ENCODE measurements around the gene SLC23A3. TPM values are rescaled to one million over a fixed set of nuclear protein-coding genes. Genes with fewer than 3 reads are reported as not detected.
A peak's percentile ranks its signal among the peaks of the same experiment; 100 is the strongest.

The SLC23A3 gene
- total and polyA plus RNA-seq, 9 of the 15 experiments (the other 6 are each of a cell fraction or from before 2014, with no cell fraction given): 0.06 to 0.64 (median 0.16) TPM

- TF ChIP-seq ZNF133 (CRISPR knock-in tag; IDR thresholded peaks at IDR 0.05): no peak
- no peak for TF ChIP-seq CCAR2 (IDR thresholded peaks at IDR 0.05; ENCODE audit: low read depth, low read length)
- no peak for TF ChIP-seq ZBTB33 (CRISPR knock-in tag; IDR thresholded peaks at IDR 0.05)
- TF ChIP-seq ZBED1 (IDR thresholded peaks at IDR 0.05): no peak
- no peak for TF ChIP-seq CREBBP (IDR thresholded peaks at IDR 0.05; ENCODE audit: low read depth, low read length)
- no peak for TF ChIP-seq FIP1L1 (IDR thresholded peaks at IDR 0.05; ENCODE audit: low read depth, low read length, poor library complexity, severe bottlenecking)
- peak; percentile 65; the same call in 1 of the 2 replicates for TF ChIP-seq ZNF740 (CRISPR knock-in tag; IDR thresholded peaks at IDR 0.05)
- TF ChIP-seq ZNF740 (tag; IDR thresholded peaks at IDR 0.05): no peak
- no peak for TF ChIP-seq SRSF1 (IDR thresholded peaks at IDR 0.05; ENCODE audit: low read depth, low read length)
- TF ChIP-seq MGA (IDR thresholded peaks at IDR 0.05): peak; percentile 77
- TF ChIP-seq RBFOX2 (IDR thresholded peaks at IDR 0.05; ENCODE audit: low read depth, low read length): peak; percentile 88
Measured at GRCh38 chr2:219160186-219161017, 9.4 kb downstream of the SLC23A3 start, which contains the start of gene NHEJ1 (continued).
